ENCODE results near the gene TRIP4.
"Not testable (repeated sequence)": the region's sequence is repeated elsewhere in the genome, so short reads cannot be mapped to it uniquely, and the experiment has no call there.

TRIP4 gene

GRCh38 chr15:64383760-64384159, 3.9 kb upstream of the TRIP4 start:
- DNase-seq: no peak

DNA sequence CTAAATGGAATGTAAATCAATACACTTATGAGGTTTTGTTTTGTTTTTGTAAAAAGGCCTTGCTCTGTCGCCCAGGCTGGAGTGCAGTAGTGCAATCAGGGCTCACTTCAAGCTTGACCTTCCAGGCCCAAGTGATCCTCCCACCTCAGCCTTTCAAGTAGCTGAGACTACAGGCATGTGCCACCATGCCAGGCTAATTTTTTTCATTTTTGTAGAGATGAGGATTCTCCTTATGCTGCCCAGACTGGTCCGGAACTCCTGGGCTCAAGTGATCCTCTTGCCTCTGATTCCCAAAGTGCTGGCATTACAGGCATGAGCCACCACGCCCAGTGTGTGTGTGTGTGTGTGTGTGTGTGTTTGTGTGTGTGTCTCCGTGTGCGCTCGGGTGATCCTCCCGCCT, 1.3 kb upstream of the TRIP4 start:
- DNase-seq: no peak

DNA sequence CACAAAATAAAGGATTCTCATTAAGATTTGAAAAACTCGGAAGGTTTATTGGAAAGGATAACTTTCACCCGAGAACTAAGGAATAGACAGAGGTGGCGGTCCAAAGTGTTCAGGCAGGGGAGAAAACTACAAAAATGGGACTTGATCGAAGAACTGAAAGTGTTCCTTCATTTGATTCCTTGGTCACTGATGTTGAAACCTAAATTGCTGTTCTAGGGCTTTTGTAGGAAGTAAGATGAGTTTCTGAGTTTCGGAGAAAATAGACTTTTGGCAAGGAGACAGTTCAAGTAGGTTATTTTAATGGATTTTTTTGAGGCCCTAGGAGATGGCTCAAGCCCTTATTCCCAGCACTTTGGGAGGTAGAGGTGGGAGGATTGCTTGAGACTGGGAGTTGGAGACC, 1.4 kb downstream of the TRIP4 start:
- no peak for DNase-seq

- not testable (repeated sequence) for DNase-seq
These were observed 4.8 kb downstream of the TRIP4 start for GRCh38 chr15:64392471-64392870.

DNA sequence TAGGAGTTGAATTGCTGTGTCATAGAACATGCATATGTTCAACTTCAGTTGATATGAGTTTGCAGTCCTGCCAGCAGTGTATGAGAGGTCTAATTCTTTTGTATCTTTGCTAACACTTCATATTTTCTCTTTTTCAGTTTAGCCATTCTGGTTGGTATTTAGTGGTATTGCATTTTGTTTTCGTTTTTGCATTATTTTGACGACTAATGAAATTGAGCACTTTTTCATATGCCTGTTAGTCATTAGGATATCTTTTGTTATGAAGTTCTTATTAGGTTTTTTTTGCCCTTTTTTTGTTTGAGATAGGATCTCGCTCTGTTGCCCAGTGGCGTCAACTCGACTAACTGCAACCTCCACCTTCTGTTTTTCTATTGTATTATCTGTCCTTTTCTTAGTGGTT, 9.2 kb downstream of the TRIP4 start:
- DNase-seq: no peak

- DNase-seq: no peak
These were observed 10.9 kb downstream of the TRIP4 start for GRCh38 chr15:64398575-64398974.

DNA sequence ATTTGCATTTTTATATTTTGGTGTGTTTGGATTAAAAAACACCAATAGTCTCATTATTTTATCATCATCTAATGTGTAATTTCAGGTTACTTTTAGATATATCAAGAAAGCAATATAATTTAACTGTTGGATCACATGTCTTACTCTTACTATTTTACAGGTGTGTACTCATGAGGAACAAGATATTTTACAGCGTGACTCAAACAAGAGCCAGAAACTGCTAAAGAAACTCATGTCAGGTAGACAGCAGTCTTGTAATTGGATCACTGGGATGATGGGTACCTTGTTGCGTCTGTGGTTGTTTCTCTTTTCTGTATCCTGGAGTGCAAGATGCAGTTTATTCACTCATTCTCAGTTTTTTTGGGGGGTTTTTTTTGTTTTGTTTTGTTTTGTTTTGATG, 12.9 kb downstream of the TRIP4 start:
- DNase-seq: no peak

GRCh38 chr15:64412216-64412615, 24.6 kb downstream of the TRIP4 start:
- no peak for DNase-seq

GRCh38 chr15:64422697-64423096, 35.1 kb downstream of the TRIP4 start:
- DNase-seq: no peak

DNA sequence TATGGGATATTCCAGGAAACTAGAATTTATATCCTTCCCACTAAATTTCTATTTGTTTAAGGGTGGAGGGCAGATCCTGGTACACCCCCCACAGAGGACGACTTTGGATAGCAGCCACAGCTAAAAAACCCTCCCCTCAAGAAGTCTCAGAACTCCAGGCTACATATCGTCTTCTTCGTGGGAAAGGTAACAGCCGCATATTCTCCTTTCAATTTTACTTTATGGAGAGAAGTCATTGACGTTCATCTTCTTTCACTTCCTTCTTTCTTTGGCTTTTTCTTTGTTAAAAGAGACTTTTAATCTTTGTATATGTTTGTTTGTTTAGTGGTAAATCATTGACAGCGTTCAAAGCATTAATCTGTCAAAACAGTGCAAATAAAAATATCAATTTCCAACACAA, 36.3 kb downstream of the TRIP4 start:
- no peak for DNase-seq

DNA sequence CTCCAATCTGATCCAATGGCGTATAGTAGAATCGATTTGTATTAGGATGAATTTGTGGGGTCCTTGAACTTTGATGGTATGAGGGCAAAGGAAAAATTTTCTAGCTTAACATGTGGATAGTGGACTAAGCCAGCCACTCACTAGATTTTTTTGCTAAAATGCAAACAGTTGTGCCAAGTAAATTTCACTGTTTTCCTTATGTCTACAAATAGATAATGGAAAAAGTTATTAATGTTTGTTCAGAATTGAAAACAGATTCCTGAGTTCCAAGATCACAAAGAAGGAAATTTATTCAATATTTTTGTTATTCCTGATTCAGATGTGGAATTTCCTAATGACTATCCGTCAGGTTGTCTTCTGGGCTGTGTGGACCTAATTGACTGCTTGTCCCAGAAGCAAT, 37.6 kb downstream of the TRIP4 start:
- DNase-seq: no peak

- no peak for DNase-seq
These were observed 39.3 kb downstream of the TRIP4 start for GRCh38 chr15:64426845-64427465.

DNA sequence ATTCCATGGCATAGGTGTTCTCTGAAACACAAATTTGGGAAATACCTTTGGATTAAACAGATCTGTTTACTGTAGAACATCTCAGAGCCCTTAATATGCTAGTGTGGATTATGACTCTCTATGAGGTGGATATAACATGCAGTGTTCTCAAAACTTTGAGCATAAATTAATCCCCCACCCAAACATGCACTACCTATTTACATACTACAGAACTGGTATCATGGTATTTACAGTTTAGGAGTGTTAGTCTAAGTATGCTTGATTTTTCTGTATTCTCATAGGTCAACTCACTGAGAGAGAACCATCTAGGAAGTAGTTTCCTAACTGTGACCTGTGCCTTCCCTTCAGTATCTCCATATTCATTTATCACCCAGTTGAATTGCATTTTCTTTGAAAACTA, 41.8 kb downstream of the TRIP4 start:
- DNase-seq: no peak

DNA sequence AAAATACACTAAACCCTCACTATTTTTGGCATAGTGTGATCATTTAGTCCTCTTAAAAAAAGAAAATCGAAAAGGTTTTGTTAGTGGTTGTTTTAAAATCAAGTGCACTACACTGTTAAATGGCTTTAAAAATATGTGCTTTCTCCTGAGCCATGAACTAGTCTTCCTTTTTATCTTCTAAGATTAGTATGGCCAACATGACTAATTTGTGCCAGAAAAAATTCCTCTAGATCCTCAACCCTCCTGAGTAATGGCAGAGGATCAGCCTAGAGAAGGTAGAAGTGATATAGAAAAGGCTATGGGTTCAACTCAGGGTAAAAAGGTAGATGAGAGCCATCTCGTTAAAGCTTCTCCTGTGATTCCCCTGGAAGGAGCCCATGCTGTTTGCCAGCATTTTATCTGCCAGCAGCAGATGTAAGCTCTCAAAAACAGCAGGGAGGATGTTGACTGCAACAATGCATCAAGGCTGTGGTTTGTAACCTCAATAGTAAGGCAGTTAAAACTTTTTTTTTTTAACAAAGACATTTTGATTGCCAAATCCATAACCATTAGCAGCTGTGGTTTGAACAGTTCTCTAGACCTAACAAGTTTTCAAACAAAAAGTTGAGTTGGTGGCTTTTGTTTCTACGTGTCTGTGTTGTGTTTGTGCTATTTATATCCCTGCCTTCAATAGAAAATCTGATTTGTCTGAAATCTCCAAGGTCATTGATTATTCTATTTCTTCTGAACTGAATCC, 42.5 kb downstream of the TRIP4 start:
- peak in 1 of 2 experiments; percentile 34 for DNase-seq

DNA sequence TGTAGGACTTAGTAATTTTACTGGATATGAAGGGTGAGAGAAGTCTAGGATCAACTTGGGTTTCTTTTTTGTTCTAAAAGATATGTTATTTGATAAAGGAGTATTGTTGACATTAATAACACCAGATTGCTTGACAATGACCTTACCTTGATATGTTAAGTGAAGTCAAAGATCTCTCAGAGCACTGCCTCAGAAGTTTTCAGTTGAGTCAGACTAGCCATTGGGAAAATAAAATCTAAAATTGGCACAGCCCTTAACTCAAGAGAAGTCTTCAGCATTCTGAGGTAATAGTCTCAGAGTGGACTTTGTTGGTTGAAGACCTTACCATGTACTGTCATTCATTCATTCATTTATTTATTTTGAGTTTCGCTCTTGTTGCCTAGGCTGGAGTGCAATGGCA, 50.3 kb downstream of the TRIP4 start:
- no peak for DNase-seq

DNA sequence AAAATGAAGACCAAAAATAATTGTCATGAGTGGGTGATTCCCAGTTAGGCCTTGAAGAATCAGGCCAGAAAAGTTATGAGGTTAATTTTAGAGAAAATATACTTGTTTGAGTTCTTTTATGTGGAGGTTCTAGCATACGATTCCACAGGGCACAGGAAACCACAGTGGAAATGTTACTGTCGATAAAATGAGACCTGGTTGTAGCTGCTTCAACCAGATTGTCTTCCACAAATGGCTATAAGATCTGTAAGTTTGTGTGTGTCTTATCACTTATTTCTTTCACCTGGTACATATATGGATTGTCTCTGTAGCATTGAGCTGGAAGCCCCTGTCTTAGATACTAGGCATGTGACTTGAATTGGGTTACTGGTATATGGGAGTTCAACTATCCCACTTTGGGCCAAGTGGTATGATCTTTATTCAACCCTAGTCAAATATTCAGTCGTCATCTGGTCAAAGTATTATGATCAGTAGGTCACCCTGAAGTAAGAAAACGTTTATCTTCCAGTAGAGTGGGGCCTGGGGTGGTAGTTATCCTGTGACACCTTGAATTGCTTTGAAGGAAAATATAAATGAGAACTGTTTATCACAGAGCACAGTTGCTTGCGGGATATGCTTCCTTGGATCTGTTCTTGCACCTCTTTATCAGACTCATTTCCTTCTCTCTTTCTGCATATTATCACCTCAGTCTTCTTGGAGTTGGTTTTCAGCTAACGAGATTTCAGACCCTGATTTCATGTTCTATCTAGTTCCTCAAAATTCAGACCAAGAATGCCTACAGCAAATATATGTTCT, 51.2 kb downstream of the TRIP4 start:
- no peak for DNase-seq

DNA sequence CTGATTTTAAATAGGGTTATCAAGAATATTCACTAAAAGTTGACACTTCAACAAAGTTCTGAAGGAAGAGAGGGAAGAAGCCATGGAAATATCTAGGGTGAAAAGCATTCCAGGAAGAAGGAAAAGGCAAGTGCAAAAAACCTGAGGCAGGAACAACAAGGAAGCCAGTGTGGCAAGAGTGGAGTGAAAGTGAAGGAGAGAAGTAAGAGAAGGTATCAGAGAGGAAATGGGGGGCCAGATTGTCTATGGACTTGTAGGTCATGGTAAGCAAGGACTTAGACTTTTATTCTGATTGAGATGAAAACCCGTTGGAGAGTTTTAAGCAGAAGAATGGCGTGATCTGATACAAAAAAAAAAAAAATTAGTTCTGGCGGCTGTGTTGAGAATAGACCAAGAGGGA, 54.2 kb downstream of the TRIP4 start:
- DNase-seq: no peak

GRCh38 chr15:64443016-64443415, 55.4 kb downstream of the TRIP4 start:
- DNase-seq: no peak

DNA sequence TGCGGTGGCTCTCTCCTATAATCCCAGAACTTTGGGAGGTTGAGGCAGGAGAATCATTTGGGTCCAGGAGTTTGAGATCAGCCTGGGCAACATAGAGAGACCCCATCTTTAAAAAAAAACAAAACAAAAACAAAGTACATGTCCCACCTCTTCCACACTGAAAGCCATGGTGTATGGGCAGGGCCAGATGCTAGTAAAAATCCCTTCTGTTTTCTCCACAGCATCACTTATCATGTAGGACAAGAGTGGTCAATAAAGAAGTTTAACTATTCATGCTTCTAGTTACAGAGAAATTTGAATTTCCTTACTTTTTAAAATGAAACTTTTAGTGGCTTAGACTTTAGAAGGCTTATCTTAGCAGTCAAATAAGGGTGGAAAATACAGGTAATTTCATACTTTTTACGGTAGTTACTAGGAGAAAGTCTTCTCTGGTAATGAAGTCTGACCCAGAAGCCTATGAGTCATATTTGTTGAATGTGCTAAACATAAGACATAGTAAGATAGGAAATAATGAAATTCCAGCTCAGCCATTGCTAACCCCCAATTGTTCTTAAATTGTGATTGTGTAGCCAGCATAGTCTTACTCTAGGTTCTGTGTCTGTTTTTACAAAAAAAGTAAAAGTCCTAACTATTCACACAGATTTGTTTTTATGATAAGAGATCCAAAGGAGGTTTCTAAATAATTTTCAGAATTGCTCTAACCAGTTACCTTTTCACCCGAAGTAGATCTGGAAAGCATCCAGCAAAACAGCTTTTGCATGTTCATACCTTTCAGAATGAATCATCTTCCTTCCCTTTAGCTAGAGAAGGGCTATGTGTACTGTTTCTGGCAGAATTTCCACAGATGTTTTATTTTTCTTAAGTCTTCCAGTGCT, 56.3 kb downstream of the TRIP4 start:
- no peak for DNase-seq

GRCh38 chr15:64444836-64445235, 57.2 kb downstream of the TRIP4 start:
- DNase-seq: no peak

DNA sequence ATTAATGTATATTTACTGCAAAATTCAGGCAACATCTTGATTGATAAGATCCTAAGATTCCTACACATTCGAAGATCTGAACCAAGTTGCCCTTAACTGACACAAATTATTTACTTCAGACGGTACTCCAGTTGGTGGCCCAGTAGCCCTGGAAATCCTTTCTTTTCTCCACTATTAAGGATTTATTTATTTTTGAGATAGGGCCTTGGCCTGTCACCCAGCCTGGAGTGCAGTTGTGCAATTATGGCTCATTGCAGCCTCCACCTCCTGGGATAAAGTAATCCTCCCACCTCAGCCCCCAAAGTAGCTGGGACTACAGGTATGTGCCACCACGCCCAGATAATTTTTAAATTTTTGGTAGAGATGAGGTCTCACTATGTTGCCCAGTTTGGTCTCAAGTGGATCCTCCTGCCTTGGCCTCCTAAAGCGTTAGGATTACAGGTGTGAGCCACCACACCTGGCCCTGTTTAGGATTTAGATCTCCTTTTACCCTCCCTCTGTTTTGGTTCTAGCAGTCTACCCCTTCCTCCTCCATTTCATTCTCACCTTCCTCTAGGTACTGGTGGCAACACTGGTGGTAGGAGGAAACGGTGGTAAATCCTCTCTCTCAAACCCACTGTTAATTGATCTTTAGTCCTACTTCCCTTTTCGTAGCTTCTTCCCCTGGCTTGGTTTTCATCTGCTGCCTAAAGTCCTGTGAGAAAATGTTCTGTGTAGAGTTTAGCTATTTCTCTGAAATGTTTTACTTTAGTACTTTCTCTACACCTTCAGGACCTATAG, 60.1 kb downstream of the TRIP4 start:
- DNase-seq: no peak

- no peak for DNase-seq
These were observed 65.5 kb downstream of the TRIP4 start for GRCh38 chr15:64452988-64453688.

All from stimulated activated CD4-positive, alpha-beta T cell treated with anti-CD3 and anti-CD28 coated beads, Interleukin-4, amount 100 ng/mL, for 4 hours (primary cell).